Skeletal muscle satellite cell (primary cell): ENCODE data around the gene PPP3CA.

ENCODE experiments used
- H3K27me3 ChIP-seq: 2 replicates; pipeline ENCODE4 v1.7.0; 2013; ENCODE audit warnings: low read length; ENCODE audit not compliant: control insufficient read depth, insufficient read depth
- H3K36me3 ChIP-seq: 2 replicates; pipeline ENCODE4 v1.7.0; 2013; ENCODE audit warnings: mild to moderate bottlenecking, control low read depth, low read length; ENCODE audit not compliant: insufficient read depth
- H3K4me1 ChIP-seq: 2 replicates; pipeline ENCODE4 v1.7.0; 2013; ENCODE audit warnings: low read length; ENCODE audit not compliant: control insufficient read depth, insufficient read depth
- H3K4me2 ChIP-seq: 2 replicates; pipeline ENCODE4 v1.7.0; 2013; ENCODE audit warnings: mild to moderate bottlenecking, low read length
- H3K4me3 ChIP-seq: 2 replicates; pipeline ENCODE4 v1.7.0; 2013; ENCODE audit warnings: low read length
- H3K9ac ChIP-seq: 2 replicates; pipeline ENCODE4 v1.7.0; 2013; ENCODE audit warnings: mild to moderate bottlenecking, low read depth, low read length, moderate library complexity
- H3K9me3 ChIP-seq: replicated peaks from 2 replicates; pipeline ENCODE4 v1.7.0; 2013; ENCODE audit warnings: mild to moderate bottlenecking, control low read depth, low read length

The PPP3CA gene

GRCh38 chr4:101299899-101300540, 47.3 kb downstream of the PPP3CA start:
- no peaks in the 10 kb centered on the region for H3K36me3 ChIP-seq
- H3K9me3 ChIP-seq = no peaks in the 10 kb centered on the region
- H3K27me3 ChIP-seq = no peaks in the 10 kb centered on the region
- no peak overlapping the region for H3K4me2 ChIP-seq
- H3K9ac ChIP-seq = no peak overlapping the region
- H3K4me1 ChIP-seq = peaks cover 3% of the 10 kb centered on the region
- H3K4me3 ChIP-seq = no peak overlapping the region

GRCh38 chr4:101299021-101299420, 48.3 kb downstream of the PPP3CA start:
- H3K4me3 ChIP-seq = no peak overlapping the region
- no peaks in the 10 kb centered on the region for H3K36me3 ChIP-seq
- no peaks in the 10 kb centered on the region for H3K27me3 ChIP-seq
- no peaks in the 10 kb centered on the region for H3K4me1 ChIP-seq
- H3K9ac ChIP-seq = no peak overlapping the region
- H3K4me2 ChIP-seq = no peak overlapping the region
- no peaks in the 10 kb centered on the region for H3K9me3 ChIP-seq

- Histone ChIP-seq H3K9ac (no peak overlapping the region), H3K4me2 (no peak overlapping the region), H3K27me3 (no peaks in the 10 kb centered on the region), H3K9me3 (no peaks in the 10 kb centered on the region), H3K36me3 (no peaks in the 10 kb centered on the region), H3K4me3 (no peak overlapping the region), H3K4me1 (peaks cover 7% of the 10 kb centered on the region)
These were observed 51.6 kb downstream of the PPP3CA start for GRCh38 chr4:101295691-101296090.

GRCh38 chr4:101294597-101294996, 52.7 kb downstream of the PPP3CA start:
- H3K4me2 ChIP-seq = no peak overlapping the region
- no peak overlapping the region for H3K9ac ChIP-seq

GRCh38 chr4:101292901-101293300, 54.4 kb downstream of the PPP3CA start:
- no peaks in the 10 kb centered on the region for H3K9me3 ChIP-seq

More at GRCh38 chr4:101294597-101294996, 52.7 kb downstream of the PPP3CA start:
- Histone ChIP-seq H3K4me1 (peaks cover 7% of the 10 kb centered on the region), H3K27me3 (no peaks in the 10 kb centered on the region), H3K4me3 (no peak overlapping the region), H3K36me3 (no peaks in the 10 kb centered on the region), H3K9me3 (no peaks in the 10 kb centered on the region)

GRCh38 chr4:101292214-101292613, 55.1 kb downstream of the PPP3CA start:
- Histone ChIP-seq H3K9ac (no peak overlapping the region), H3K4me2 (no peak overlapping the region), H3K4me1 (peaks cover 18% of the 10 kb centered on the region), H3K9me3 (no peaks in the 10 kb centered on the region), H3K36me3 (no peaks in the 10 kb centered on the region), H3K4me3 (no peak overlapping the region), H3K27me3 (no peaks in the 10 kb centered on the region)

More at GRCh38 chr4:101292901-101293300, 54.4 kb downstream of the PPP3CA start:
- H3K4me3 ChIP-seq = no peak overlapping the region
- H3K36me3 ChIP-seq = no peaks in the 10 kb centered on the region
- no peaks in the 10 kb centered on the region for H3K27me3 ChIP-seq
- H3K4me2 ChIP-seq = no peak overlapping the region
- peaks cover 17% of the 10 kb centered on the region for H3K4me1 ChIP-seq
- no peak overlapping the region for H3K9ac ChIP-seq

- no peak overlapping the region for H3K9ac ChIP-seq
- no peaks in the 10 kb centered on the region for H3K27me3 ChIP-seq
- H3K9me3 ChIP-seq = no peaks in the 10 kb centered on the region
- no peak overlapping the region for H3K4me3 ChIP-seq
- no peak overlapping the region for H3K4me2 ChIP-seq
- no peaks in the 10 kb centered on the region for H3K36me3 ChIP-seq
- peaks cover 18% of the 10 kb centered on the region for H3K4me1 ChIP-seq
These were observed 56.1 kb downstream of the PPP3CA start for GRCh38 chr4:101291198-101291597.

- no peaks in the 10 kb centered on the region for H3K36me3 ChIP-seq
- no peak overlapping the region for H3K4me2 ChIP-seq
- H3K27me3 ChIP-seq = no peaks in the 10 kb centered on the region
- H3K4me1 ChIP-seq = peaks cover 22% of the 10 kb centered on the region
- H3K9ac ChIP-seq = no peak overlapping the region
- no peak overlapping the region for H3K4me3 ChIP-seq
- H3K9me3 ChIP-seq = no peaks in the 10 kb centered on the region
These were observed 56.7 kb downstream of the PPP3CA start for GRCh38 chr4:101290654-101291053.

GRCh38 chr4:101289306-101289705, 58.0 kb downstream of the PPP3CA start:
- peaks cover 34% of the 10 kb centered on the region for H3K4me1 ChIP-seq
- H3K4me3 ChIP-seq = no peak overlapping the region
- no peak overlapping the region for H3K9ac ChIP-seq
- H3K4me2 ChIP-seq = no peak overlapping the region
- no peaks in the 10 kb centered on the region for H3K27me3 ChIP-seq
- H3K9me3 ChIP-seq = no peaks in the 10 kb centered on the region
- no peaks in the 10 kb centered on the region for H3K36me3 ChIP-seq

- Histone ChIP-seq H3K4me1 (peaks cover 38% of the 10 kb centered on the region), H3K36me3 (no peaks in the 10 kb centered on the region), H3K9ac (no peak overlapping the region), H3K9me3 (no peaks in the 10 kb centered on the region), H3K27me3 (no peaks in the 10 kb centered on the region), H3K4me3 (no peak overlapping the region), H3K4me2 (peak overlapping the region; percentile 45)
These were observed 58.8 kb downstream of the PPP3CA start for GRCh38 chr4:101288365-101289145.

- H3K4me1 ChIP-seq = peaks cover 31% of the 10 kb centered on the region
- no peak overlapping the region for H3K4me3 ChIP-seq
- no peak overlapping the region for H3K4me2 ChIP-seq
- no peaks in the 10 kb centered on the region for H3K9me3 ChIP-seq
- H3K9ac ChIP-seq = no peak overlapping the region
- no peaks in the 10 kb centered on the region for H3K27me3 ChIP-seq
- H3K36me3 ChIP-seq = no peaks in the 10 kb centered on the region
These were observed 60.0 kb downstream of the PPP3CA start for GRCh38 chr4:101287324-101287723.

- no peaks in the 10 kb centered on the region for H3K36me3 ChIP-seq
- H3K27me3 ChIP-seq = no peaks in the 10 kb centered on the region
- H3K4me3 ChIP-seq = no peak overlapping the region
- H3K9ac ChIP-seq = no peak overlapping the region
- H3K9me3 ChIP-seq = no peaks in the 10 kb centered on the region
- H3K4me2 ChIP-seq = no peak overlapping the region
- peaks cover 31% of the 10 kb centered on the region for H3K4me1 ChIP-seq
These were observed 60.7 kb downstream of the PPP3CA start for GRCh38 chr4:101286663-101287062.
